RWPE2 (cell line): ENCODE results near the gene TNFRSF14.
A peak's percentile ranks its signal among the peaks of the same experiment; 100 is the strongest.

Source experiments
- ATAC-seq: fragments of 200-7000 bp; cut with Tn5 transposase; 3 replicates; pipeline ENCODE4 v1.9.1; 2021; ENCODE audit warnings: low read depth
- DNase-seq: peaks from one replicate; pipeline ENCODE4 v3.0.0-alpha.2; 2020; ENCODE audit warnings: low spot score
- H3K27ac ChIP-seq: fragments of 450-650 bp; 2 replicates; pipeline ENCODE4 v1.5.1; 2017; ENCODE audit warnings: mild to moderate bottlenecking; ENCODE audit not compliant: poor library complexity, severe bottlenecking
- H3K27me3 ChIP-seq: fragments of 250-450 bp; sonication (Bioruptor Pico); 2 replicates; pipeline ENCODE4 v1.5.1; 2021; ENCODE audit warnings: mild to moderate bottlenecking, moderate library complexity; ENCODE audit not compliant: insufficient read depth, poor library complexity, severe bottlenecking
- H3K36me3 ChIP-seq: fragments of 250-450 bp; sonication (Bioruptor Pico); 2 replicates; pipeline ENCODE4 v1.5.1; 2020; ENCODE audit warnings: low read depth, mild to moderate bottlenecking, moderate library complexity
- H3K4me1 ChIP-seq: fragments of 250-450 bp; sonication (Bioruptor Pico); 2 replicates; pipeline ENCODE4 v1.5.1; 2021; ENCODE audit warnings: mild to moderate bottlenecking, moderate library complexity; ENCODE audit not compliant: insufficient read depth, poor library complexity, severe bottlenecking
- H3K4me3 ChIP-seq: fragments of 250-450 bp; sonication (Bioruptor Pico); 2 replicates; pipeline ENCODE4 v1.5.1; 2021; ENCODE audit warnings: mild to moderate bottlenecking, moderate library complexity; ENCODE audit not compliant: severe bottlenecking
- H3K9me3 ChIP-seq: fragments of 250-450 bp; sonication (Bioruptor Pico); 2 replicates; pipeline ENCODE4 v1.5.1; 2021; ENCODE audit warnings: mild to moderate bottlenecking, moderate library complexity; ENCODE audit not compliant: severe bottlenecking
- TF ChIP-seq, protein P1 (sequence below): fragments of 450-650 bp; IDR thresholded peaks from one replicate; pipeline ENCODE4 v1.5.1; 2017; ENCODE audit warnings: mild to moderate bottlenecking, moderate library complexity; ENCODE audit not compliant: poor library complexity, severe bottlenecking

The TNFRSF14 gene

DNA sequence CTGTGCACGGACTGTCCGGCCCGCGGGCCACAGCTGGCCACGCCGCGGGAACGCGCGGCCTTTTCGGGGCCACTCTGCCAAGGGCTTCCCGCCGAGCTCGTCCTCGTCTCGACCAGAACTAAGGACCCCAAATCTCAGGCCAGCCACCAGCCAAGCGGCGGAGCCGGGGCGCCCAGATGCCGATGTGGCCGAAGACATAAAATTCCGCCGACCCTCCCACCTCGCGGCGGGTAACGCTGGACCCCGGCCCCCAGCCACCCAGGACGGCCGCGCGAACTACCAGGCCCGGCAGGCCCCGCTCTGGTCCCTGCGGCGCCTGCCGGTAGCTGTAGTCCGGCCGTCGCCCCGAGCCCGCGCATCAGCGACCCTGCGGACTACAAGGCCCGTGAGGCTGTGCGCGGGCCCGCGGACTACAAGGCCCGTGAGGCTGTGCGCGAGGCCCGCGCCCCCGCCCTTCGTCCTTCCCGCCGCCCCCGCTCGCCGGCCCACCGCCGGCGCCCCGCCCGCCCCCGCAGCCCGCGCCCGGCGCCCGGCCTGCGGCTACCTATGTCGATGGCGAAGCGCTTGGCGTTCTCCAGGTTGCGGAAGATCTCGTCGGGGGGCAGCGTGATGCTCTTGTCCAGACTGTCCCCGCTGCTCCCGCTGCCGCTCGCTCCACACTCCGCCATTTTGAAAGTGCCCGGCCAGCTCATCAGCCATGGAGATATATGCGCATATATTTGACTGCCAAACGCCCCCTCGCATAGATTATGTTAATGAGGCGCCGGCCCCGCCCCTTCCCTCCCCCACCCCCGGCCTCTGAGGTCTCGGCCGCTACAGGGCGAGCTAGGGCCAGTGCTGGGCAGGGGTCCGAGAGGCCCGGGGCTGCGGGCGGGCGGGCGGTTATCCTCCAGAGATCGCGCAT lies 30.0 kb upstream of the TNFRSF14 start, which contains the start of gene PANK4:
Gene PANK4, minus strand, starts transcription at position 677 of the 904 bp plus-strand sequence. Its CDS starts 9 bp downstream, at position 668.
- no peaks in the 10 kb centered on the region for H3K9me3 ChIP-seq
- ATAC-seq, result peak; percentile 87
- H3K4me1 ChIP-seq, result peaks cover 28% of the 10 kb centered on the region
- H3K27ac ChIP-seq, result peak within 1 kb of the TSS; percentile 65
- H3K36me3 ChIP-seq, result peaks cover 6% of the 10 kb centered on the region
- peak within 1 kb of the TSS; percentile 68 for H3K4me3 ChIP-seq
- TF ChIP-seq, protein P1, sequence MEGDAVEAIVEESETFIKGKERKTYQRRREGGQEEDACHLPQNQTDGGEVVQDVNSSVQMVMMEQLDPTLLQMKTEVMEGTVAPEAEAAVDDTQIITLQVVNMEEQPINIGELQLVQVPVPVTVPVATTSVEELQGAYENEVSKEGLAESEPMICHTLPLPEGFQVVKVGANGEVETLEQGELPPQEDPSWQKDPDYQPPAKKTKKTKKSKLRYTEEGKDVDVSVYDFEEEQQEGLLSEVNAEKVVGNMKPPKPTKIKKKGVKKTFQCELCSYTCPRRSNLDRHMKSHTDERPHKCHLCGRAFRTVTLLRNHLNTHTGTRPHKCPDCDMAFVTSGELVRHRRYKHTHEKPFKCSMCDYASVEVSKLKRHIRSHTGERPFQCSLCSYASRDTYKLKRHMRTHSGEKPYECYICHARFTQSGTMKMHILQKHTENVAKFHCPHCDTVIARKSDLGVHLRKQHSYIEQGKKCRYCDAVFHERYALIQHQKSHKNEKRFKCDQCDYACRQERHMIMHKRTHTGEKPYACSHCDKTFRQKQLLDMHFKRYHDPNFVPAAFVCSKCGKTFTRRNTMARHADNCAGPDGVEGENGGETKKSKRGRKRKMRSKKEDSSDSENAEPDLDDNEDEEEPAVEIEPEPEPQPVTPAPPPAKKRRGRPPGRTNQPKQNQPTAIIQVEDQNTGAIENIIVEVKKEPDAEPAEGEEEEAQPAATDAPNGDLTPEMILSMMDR, result no peak
- peak; percentile 94 for DNase-seq
- H3K27me3 ChIP-seq, result no peaks in the 10 kb centered on the region

DNA sequence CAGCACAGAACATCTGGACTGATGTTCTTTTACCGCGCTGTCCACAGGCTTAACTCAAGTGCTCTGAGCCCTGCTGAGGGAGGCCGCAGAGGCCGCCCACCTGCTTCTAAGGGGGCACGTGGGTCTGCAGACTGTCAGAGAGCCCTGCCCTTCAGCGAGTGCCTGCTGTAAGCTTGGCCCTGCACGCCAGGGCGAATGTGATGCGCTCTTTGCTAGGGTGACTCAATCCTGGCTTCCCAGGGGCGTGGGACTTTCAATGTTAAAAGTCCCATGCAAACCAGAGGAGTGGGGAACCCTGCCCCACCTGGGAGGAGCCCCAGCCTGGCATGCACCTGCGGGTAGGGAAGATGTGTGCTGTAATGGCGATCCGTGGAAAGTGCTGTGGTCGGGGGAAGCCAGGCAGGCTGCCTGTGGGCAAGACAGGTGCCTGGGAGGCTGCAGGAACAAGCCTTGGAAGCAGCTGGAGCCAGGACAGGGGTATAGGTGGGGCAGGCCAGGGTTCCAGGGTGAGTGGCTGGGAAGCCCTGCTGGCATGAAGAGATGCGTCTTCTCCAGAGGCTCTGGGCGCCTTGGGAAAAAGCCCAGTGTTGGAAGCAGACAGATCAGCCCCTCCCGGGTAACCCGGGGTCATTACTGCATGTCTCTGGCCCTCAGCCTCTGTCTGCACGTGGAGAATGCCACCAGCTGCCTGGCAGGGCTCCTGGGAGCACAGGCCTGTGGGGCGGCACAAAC lies 29.2 kb upstream of the TNFRSF14 start:
- H3K36me3 ChIP-seq, result no peaks in the 10 kb centered on the region; the same call in 1 of the 2 replicates
- H3K27me3 ChIP-seq, result no peaks in the 10 kb centered on the region
- ATAC-seq, result peak; percentile 49

DNA sequence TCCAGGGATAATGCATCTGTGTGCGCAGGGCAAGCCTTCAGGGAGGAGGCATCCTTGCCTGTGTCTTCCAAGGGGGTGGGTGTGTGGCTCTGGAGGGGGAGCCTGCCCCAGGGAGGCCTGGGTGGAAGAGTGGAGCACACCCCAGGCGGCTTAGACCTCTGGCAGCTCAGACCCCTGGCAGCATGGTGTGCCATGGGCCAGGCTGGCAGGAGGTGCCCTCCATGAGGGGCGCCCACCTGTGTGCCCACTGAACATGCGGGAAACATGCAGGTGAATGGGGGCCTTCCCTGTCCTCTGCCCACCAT lies 28.7 kb upstream of the TNFRSF14 start:
- Histone ChIP-seq H3K27ac (peak overlapping the region; percentile 65), H3K27me3 (no peaks in the 10 kb centered on the region), H3K9me3 (no peaks in the 10 kb centered on the region), H3K4me3 (no peak overlapping the region), H3K36me3 (no peaks in the 10 kb centered on the region; the same call in 1 of the 2 replicates), H3K4me1 (peaks cover 31% of the 10 kb centered on the region)
- TF ChIP-seq, protein P1, result no peak
- ATAC-seq, result no peak
- no peak for DNase-seq

More for the DNA sequence above, 29.2 kb upstream of the TNFRSF14 start:
- Histone ChIP-seq H3K4me1 (peaks cover 31% of the 10 kb centered on the region), H3K27ac (peak overlapping the region; percentile 65), H3K9me3 (no peaks in the 10 kb centered on the region), H3K4me3 (peak overlapping the region; percentile 68)
- no peak for DNase-seq
- TF ChIP-seq, protein P1, result no peak

DNA sequence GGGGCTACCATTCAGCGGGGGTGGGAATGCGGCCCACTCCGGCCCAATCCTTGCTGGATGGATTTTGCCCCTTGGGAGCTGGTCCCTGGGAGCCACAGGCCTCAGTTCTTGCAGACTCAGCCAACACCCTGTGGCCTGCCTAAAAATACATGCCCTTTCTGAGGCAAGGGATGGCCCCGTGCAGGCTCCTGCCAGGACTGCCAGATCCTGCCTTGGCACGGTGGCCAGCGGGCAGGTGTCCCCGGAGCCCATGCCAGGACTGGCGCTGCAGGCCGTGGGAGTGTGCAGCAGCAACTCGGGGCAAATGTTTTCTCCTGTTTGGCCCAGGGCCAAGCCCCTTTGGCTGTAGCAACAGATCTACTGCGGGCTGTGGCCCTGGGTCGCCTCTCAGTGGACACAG lies 28.2 kb upstream of the TNFRSF14 start:
- no peak overlapping the region for H3K27ac ChIP-seq
- peaks cover 34% of the 10 kb centered on the region for H3K4me1 ChIP-seq
- H3K4me3 ChIP-seq, result no peak overlapping the region
- no peaks in the 10 kb centered on the region; the same call in 1 of the 2 replicates for H3K36me3 ChIP-seq
- H3K9me3 ChIP-seq, result no peaks in the 10 kb centered on the region
- TF ChIP-seq, protein P1, result no peak
- ATAC-seq (no peak), DNase-seq (no peak)
- H3K27me3 ChIP-seq, result no peaks in the 10 kb centered on the region
